Spinal cord (tissue), 10 donors: Measurements from ENCODE around the gene FCHSD2. TPM values are rescaled to one million over a fixed set of nuclear protein-coding genes. Genes with fewer than 3 reads are reported as not detected.
A peak's percentile ranks its signal among the peaks of the same experiment; 100 is the strongest.
"Not testable (repeated sequence)": the region's sequence is repeated elsewhere in the genome, so short reads cannot be mapped to it uniquely, and the experiment has no call there.

ENCODE experiments used
- DNase-seq, 6 donors: peaks; one replicate each; pipeline versions ENCODE4 v3.0.0 to v3.0.0-alpha.2; 2013 to 2015; ENCODE audit warnings: low spot score in 6 of 6, low read depth in 4 of 6
- H3K27ac ChIP-seq: one replicate; pipeline ENCODE4 v1.5.1; 2013; ENCODE audit warnings: low read depth, low read length, control low read depth
- H3K27me3 ChIP-seq: one replicate; pipeline ENCODE4 v1.6.1; 2013; ENCODE audit warnings: low read length; ENCODE audit not compliant: control insufficient read depth, insufficient read depth
- H3K36me3 ChIP-seq: one replicate; pipeline ENCODE4 v1.6.1; 2013; ENCODE audit warnings: low read length; ENCODE audit not compliant: control insufficient read depth, insufficient read depth
- H3K4me1 ChIP-seq: one replicate; pipeline ENCODE4 v1.6.1; 2013; ENCODE audit warnings: low read length; ENCODE audit not compliant: control insufficient read depth, insufficient read depth
- H3K4me3 ChIP-seq: one replicate; pipeline ENCODE4 v1.5.1; 2013; ENCODE audit warnings: low read depth, low read length, control low read depth
- H3K9me3 ChIP-seq: one replicate; pipeline ENCODE4 v1.6.1; 2013; ENCODE audit warnings: low read length; ENCODE audit not compliant: control insufficient read depth, insufficient read depth
- whole genome bisulfite sequencing: methylation state at CpG from one replicate; pipeline ENCODE4 v1.1.5; 2013; ENCODE audit warnings: missing lambda C conversion rate; ENCODE audit not compliant: insufficient coverage; 5-methylcytosine and 5-hydroxymethylcytosine counted together
- polyA plus RNA-seq, 2 donors: library from polyadenylated mRNA; unstranded; fragments of 120-200 nt; gene quantifications; one replicate each; pipeline ENCODE4 v1.2.1, GENCODE V29; 2013; ENCODE audit not compliant: insufficient read length in 2 of 2
- total RNA-seq, 2 donors: library from RNA; depleted of rRNA in 1 of 2; stranded (reverse); fragments of 120-200 nt in 1 of 2; fragments of >200 nt in 1 of 2; gene quantifications; one replicate each; pipeline versions ENCODE4 v1.2.3 to v1.2.4, GENCODE V29; 2013 to 2014
- donor health status: healthy.

Gene FCHSD2
- total and polyA plus RNA-seq, 4 donors: 43.4 to 82.0 (median 58.8) TPM

GRCh38 chr11:73053964-73054363 is 88.2 kb downstream of the FCHSD2 start:
- Histone ChIP-seq H3K4me3 (no peak overlapping the region), H3K9me3 (no peaks in the 10 kb centered on the region), H3K4me1 (no peaks in the 10 kb centered on the region), H3K27ac (no peak overlapping the region), H3K36me3 (no peaks in the 10 kb centered on the region), H3K27me3 (no peaks in the 10 kb centered on the region)
- DNase-seq: peak in 1 of 6 donors; percentile 29
- WGBS: no CpG with 5 or more reads among the region's 1 CpG

GRCh38 chr11:73048446-73048845 is 93.7 kb downstream of the FCHSD2 start:
- H3K27me3 ChIP-seq: no peaks in the 10 kb centered on the region
- H3K36me3 ChIP-seq: no peaks in the 10 kb centered on the region
- no peak for DNase-seq
- no peak overlapping the region for H3K4me3 ChIP-seq
- H3K9me3 ChIP-seq: no peaks in the 10 kb centered on the region
- H3K27ac ChIP-seq: no peak overlapping the region
- H3K4me1 ChIP-seq: no peaks in the 10 kb centered on the region
- no CpG with 5 or more reads among the region's 3 CpGs for WGBS

DNA sequence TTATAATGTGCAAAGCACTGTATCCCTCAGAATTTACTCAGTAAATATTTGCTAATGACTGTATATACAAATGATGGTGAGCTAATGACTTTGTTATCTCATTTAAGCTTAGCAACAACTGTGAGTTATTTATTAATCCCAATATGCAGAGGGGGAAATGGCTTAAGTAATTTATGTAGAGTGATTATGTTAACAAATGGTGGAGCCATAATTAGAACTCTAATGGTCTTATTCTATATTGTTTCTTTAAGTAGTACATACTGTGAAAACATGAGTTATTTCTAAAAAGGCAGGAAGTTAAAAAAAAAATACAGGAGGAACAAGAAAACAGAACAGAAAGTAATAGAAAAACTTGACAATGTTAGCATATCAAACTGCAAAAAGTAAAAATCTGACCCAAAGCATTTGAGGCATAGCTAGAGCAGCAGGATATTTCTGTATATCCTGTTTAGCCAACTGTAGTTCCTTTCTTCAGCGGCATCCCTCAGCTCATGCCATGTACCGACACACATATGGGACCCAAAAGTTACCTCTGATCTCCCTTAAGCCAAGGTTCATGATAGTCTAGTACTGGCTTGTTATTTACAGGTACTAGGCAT is 94.2 kb downstream of the FCHSD2 start:
- Histone ChIP-seq H3K27ac (no peak overlapping the region), H3K36me3 (no peaks in the 10 kb centered on the region), H3K4me3 (no peak overlapping the region), H3K27me3 (no peaks in the 10 kb centered on the region), H3K9me3 (no peaks in the 10 kb centered on the region), H3K4me1 (no peaks in the 10 kb centered on the region)
- no peak for DNase-seq
- WGBS: no CpG with 5 or more reads among the region's 2 CpGs

DNA sequence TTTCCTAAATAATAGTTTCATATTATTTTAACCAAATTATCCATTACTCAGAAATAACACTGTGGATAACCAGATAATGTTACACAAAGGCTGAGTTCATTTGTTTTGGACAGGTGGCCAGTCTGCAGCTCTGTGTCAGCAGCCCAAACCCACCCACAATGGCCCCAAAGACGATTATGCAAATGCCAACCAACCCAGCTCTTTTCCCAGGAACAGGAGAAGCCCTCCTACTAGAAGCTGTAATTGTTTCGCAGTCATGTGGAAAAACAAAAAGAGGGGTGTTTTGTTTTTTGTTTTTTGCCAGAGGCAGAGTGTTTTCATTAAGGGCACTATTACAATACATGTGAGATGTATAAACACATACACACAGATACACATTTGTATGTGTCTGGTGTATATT is 102.1 kb downstream of the FCHSD2 start:
- Histone ChIP-seq H3K9me3 (no peaks in the 10 kb centered on the region), H3K27me3 (no peaks in the 10 kb centered on the region), H3K36me3 (peaks cover 3% of the 10 kb centered on the region), H3K4me3 (no peak overlapping the region), H3K4me1 (no peaks in the 10 kb centered on the region), H3K27ac (no peak overlapping the region)
- peak in 2 of 6 donors; percentile 37 to 49 for DNase-seq
- no CpG with 5 or more reads among the region's 2 CpGs for WGBS

GRCh38 chr11:73034777-73035176 is 107.3 kb downstream of the FCHSD2 start:
- Histone ChIP-seq H3K4me3 (no peak overlapping the region), H3K27me3 (no peaks in the 10 kb centered on the region), H3K9me3 (no peaks in the 10 kb centered on the region), H3K36me3 (peaks cover 5% of the 10 kb centered on the region), H3K4me1 (no peaks in the 10 kb centered on the region), H3K27ac (no peak overlapping the region)
- no CpG with 5 or more reads among the region's 1 CpG for WGBS
- DNase-seq: no peak

- DNase-seq: no peak
- Histone ChIP-seq H3K27ac (no peak overlapping the region), H3K36me3 (peaks cover 5% of the 10 kb centered on the region), H3K27me3 (no peaks in the 10 kb centered on the region), H3K9me3 (no peaks in the 10 kb centered on the region), H3K4me3 (no peak overlapping the region), H3K4me1 (no peaks in the 10 kb centered on the region)
- WGBS: 61% methylated on average over 2 of the region's 3 CpGs
Observed at GRCh38 chr11:73034331-73034730, 107.8 kb downstream of the FCHSD2 start.

GRCh38 chr11:73030130-73030529 is 112.0 kb downstream of the FCHSD2 start:
- WGBS: no CpG with 5 or more reads among the region's 3 CpGs
- H3K27me3 ChIP-seq: no peaks in the 10 kb centered on the region
- no peaks in the 10 kb centered on the region for H3K4me1 ChIP-seq
- H3K4me3 ChIP-seq: no peak overlapping the region
- H3K27ac ChIP-seq: no peak overlapping the region
- no peak for DNase-seq
- H3K9me3 ChIP-seq: peaks cover 8% of the 10 kb centered on the region
- peaks cover 5% of the 10 kb centered on the region for H3K36me3 ChIP-seq

DNA sequence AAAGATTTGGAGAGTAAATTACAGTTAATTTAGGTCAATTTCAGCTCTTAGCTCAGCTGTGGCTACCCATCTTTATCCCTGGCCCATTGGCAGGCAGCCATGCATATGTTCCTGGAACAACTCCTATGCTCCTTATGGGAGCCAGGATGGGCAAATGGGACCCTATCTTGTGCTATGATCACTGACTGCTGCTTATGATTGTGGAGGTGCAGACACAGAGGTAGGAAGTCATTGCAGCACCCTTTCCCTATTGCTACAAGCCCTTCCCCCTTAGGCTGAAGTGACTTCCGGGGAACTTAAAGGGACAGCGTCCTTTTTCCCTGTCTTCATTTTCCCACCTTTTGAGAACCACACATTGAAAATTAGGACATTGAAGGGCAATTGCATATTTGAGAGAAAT is 112.7 kb downstream of the FCHSD2 start:
- peaks cover 5% of the 10 kb centered on the region for H3K36me3 ChIP-seq
- no peak overlapping the region for H3K4me3 ChIP-seq
- no peaks in the 10 kb centered on the region for H3K4me1 ChIP-seq
- peaks cover 8% of the 10 kb centered on the region for H3K9me3 ChIP-seq
- peak in 2 of 6 donors; percentile 18 to 28 for DNase-seq
- H3K27ac ChIP-seq: no peak overlapping the region
- no CpG with 5 or more reads among the region's 2 CpGs for WGBS
- H3K27me3 ChIP-seq: no peaks in the 10 kb centered on the region

GRCh38 chr11:73028611-73029010 is 113.5 kb downstream of the FCHSD2 start:
- Histone ChIP-seq H3K9me3 (peaks cover 12% of the 10 kb centered on the region), H3K36me3 (peaks cover 5% of the 10 kb centered on the region), H3K27ac (no peak overlapping the region), H3K27me3 (no peaks in the 10 kb centered on the region), H3K4me3 (no peak overlapping the region), H3K4me1 (no peaks in the 10 kb centered on the region)
- no peak for DNase-seq
- 83% methylated on average over 1 of the region's 4 CpGs for WGBS

- not testable (repeated sequence) for DNase-seq, H3K27ac ChIP-seq, H3K4me1 ChIP-seq, H3K4me3 ChIP-seq, H3K36me3 ChIP-seq, H3K27me3 ChIP-seq
- 100% methylated on average over 2 of the region's 2 CpGs for WGBS
- peaks cover 12% of the 10 kb centered on the region for H3K9me3 ChIP-seq
Observed at GRCh38 chr11:73027840-73028239, 114.3 kb downstream of the FCHSD2 start.
